ENCODE data around the gene SETSIP.

- no peak for TF ChIP-seq GATA1 (IDR thresholded peaks at IDR 0.05; ENCODE audit: low read depth, low read length)
- no peak for TF ChIP-seq POLR2A (IDR thresholded peaks at IDR 0.05; ENCODE audit: low read length)
These were observed 29.3 kb downstream of the SETSIP start for GRCh38 chr1:92045766-92046495.

Measured in erythroblast (primary cell).